ENCODE results near the gene FOCAD.
A peak's percentile ranks its signal among the peaks of the same experiment; 100 is the strongest.

FOCAD gene

DNA sequence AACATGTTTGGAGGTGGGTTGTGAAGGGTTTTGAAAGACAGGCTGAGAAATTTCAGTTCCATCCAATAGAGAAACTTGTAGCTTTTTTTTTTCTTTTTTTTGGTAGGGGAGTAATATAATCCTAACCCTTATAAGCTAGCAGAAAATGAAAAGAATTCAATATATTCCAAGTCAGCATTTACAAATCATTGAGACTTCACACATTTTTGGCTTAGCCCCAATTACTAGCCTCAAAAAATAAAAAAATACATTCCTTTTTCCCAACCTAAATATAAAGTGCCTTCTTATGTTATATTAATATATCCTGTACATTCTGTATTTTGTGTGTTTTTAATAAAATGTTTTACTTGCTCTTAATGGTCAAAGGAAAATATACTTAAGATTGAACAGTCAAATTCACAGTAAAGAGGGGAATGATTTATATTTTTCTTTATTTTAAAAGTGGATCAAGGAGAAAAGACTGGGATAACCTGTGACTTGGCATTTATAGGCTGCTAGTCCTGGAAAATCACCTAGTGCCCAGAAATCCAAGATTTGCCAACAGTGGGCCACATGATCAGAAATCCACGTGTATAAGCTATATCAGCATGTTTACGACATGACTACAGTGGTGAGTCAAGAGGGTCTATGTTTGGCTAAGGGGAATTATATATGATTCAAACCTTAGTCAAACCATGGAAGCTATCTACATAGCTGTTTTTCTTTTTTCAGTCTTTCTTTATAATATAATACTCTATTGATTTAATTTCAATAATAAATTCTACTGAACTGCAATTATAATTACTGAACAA lies 332.8 kb downstream of the FOCAD start:
- DNase-seq (ENCODE audit: low read depth, low spot score), result no peak

DNA sequence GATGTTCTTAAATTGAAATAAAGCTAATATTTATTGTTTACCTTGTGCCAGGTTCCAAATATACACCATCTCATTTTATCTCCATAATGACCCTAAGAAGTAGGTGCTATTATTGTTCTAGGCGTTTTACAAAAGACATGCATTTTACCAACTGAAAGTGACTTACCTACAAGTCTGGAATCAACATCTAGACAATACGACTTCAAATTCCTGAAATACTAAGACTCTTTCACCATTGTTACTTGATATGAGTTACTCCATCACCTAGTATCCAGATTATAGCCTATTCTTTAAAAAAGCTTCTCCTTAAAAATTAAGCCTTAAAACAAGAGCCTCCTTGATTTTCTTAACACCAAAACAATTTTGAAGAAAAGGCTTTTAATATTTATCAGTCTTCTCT lies 334.1 kb downstream of the FOCAD start:
- no peak for DNase-seq (ENCODE audit: low read depth, low spot score)

DNA sequence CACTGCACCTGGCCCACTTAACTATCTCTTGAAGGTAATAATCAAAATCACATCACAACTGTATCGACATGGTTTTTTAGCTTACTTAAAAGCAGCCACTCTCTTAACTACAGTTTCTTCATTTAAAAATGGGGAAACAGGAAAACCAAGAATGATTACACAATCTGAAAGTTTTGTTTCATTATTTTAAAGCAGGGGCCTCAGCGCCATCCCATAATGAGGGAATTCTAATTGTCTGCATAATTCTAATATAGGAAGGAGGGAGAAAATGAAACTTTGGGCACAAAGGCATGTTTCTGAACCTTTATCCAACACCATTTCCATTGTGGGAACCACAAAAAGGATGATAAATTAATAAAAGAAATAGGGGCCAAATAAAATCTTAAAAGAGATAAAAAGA lies 339.8 kb downstream of the FOCAD start:
- no peak for DNase-seq (ENCODE audit: low read depth, low spot score)

DNA sequence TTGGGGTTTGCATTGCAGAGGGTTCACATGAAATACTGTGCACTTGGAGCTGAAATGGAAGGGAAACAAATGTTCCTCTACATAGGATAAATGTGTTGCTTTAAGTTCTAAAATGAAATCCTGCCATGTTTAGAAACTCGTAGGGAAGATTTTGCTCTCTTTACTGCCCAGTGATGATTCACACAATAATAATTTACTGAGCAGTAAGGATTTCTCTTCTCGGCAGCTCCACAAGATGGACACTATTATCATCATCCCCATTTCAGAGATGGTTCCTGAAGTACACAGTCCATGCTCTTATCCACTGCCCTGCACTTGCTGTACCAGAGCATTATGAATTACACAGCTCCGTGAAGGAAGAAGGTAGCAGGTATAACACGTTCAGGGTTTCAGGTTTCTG lies 343.2 kb downstream of the FOCAD start:
- no peak for DNase-seq (ENCODE audit: low read depth, low spot score)

DNA sequence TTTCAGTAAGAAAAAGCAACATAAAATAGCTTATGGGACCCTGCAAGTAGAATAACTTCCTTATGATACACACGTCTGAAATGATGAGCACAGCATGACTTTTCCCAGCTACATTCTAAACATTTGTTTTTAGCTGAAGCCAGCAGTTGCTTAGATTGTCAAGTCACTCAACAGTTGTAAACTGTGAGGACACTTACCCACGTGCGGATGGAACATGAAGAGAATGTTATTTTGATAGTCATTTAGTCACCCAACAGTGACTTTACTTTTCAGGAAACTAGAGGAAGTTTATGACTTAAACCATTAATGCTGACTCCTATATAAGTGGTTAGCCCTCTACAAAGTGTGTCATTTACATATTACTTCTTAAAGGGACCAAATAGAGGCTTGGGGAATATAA lies 344.4 kb downstream of the FOCAD start:
- DNase-seq (ENCODE audit: low read depth, low spot score), result no peak

DNA sequence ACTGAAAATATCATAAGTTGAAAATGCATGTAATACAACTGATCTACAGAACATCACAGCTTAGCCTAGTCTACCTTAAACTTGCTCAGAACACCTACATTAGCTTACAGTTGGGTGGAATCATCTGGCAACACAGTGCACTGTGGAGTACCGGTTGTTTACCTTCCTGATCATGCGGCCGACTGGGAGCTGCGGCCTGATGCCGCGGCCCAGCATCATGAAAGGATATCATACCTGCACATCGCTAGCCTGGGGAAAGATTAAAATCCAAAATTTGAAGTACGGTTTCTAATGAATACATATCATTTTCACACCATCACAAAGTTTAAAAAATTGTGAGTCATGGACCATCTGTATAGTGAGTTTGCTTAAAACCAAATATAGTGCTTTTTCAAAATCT lies 345.6 kb downstream of the FOCAD start:
- DNase-seq (ENCODE audit: low read depth, low spot score), result no peak

DNA sequence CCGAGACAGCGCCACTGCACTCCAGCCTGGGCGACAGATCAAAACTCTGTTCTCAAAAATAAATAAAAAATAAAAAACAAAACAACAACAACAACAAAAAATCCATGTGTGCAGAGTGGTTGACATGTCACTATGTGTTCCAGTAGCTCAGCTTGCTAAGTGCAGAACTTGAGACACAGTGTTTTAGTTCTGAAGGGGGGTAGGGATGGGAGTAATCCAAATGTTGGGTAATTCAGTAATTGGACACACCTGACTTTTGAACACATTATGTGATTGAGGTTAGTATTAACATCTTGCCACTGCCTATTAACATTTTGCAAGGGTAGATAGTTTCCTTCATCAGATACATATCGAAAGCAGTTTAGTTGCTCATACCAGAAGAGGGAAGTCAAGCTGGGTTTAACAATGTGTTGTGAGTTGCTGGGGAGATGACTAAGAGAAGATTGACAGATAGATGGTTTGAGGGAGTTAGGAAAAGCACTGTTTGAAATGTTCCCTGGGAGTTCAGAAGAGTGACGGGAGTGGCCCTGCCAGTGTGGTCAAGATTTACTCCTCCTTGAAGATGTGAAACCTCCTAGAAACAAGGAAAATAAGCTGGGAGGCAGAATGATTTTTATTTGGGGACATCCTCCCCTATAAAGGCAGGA lies 346.5 kb downstream of the FOCAD start:
- DNase-seq (ENCODE audit: low read depth, low spot score), result no peak

DNA sequence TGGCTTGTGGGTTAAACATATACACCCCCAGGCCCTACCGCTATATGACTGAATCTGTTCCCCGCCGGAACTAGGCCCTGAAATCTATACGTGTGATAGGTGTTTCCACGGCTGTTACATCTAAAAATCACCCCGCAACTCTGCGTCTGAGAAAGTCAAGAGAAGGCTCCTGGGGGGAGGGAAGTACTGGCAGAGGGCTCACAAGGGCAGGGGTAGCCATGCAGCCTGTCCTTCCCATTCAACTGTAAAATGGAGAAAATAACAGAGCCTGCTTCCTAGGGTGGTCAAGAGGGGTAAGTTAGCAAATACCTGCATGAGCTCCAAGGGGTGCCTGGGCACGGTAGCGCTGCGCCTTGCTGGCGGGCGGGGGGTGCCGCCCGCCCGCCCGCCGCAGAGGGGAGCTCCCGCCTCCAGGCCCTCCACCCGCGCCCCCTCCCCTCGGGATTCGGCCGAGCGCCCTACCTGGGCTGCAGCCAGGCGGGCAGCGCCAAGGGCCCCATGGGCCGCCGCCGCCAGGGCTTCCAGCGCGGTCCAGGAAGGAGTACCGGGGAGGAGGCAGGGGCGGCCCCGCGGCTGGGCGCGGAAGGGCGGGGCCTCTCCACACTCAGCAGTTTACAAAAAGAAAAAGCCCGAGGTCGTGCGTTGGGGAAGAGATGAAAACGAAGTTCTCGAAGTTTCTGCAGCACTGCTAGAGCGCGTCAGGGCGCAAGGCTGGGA lies 347.2 kb downstream of the FOCAD start, which contains the start of gene HACD4:
TSS of gene HACD4 (minus strand) at position 550 of the 717 bp plus-strand sequence. CDS start at position 500, 50 bp downstream.
- DNase-seq (ENCODE audit: low read depth, low spot score), result peak; percentile 28

DNA sequence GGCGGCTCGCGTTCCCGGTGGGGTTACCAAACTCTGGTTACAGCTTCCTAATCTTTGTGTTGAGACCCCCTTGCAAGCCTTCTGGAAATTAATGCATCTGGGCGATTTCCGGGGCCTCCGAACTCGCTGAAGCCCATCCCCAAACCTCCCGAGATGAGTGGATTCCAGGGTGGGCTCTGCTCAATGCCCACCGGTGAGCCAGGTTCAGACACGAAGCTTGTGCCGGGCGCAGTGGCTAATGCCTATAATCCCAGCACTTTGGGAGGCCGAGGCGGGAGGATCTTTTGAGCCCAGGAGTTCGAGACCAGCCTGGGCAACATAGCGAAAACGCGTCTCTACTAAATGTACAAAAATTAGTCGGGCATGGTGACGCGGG lies 347.7 kb downstream of the FOCAD start:
- no peak for DNase-seq (ENCODE audit: low read depth, low spot score)

DNA sequence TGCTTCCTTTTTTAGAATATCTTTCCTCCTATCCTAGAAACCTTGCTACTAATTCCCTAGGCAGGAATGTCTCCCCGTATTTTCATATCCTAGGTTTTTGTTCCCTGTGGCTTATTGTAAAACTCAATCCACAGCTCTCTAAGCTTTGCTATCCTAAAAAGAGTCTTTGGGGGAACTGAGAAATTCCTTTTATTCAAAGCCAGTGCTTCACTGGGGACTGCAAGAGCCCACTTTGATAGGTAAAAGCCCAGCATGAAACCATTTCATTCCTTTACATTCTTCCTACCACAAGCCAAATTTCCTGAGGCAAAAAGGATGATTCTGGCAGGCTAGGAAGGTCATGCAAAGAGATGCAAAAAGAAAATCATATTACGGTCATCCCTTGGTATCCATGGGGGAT lies 353.2 kb downstream of the FOCAD start:
- no peak for DNase-seq (ENCODE audit: low read depth, low spot score)

DNA sequence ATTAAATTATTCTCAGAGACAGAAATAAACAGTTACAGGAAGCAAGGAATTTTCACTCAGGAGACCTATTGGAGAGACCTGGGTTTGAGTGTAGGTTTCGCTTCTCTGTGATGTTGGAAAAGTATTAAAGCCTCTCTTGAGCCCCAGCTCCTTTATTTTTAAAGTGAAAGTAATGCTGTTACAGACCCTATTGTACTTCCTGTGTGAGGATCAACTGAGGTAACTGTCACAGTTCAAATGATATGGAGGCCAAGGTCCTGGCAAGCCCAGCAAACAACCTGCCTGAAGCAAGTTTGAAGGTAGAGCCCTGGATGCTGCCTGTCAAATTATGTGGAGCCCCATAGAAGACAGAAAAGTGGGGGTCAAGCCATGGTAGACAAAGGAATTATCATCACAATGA lies 355.2 kb downstream of the FOCAD start:
- no peak for DNase-seq (ENCODE audit: low read depth, low spot score)

DNA sequence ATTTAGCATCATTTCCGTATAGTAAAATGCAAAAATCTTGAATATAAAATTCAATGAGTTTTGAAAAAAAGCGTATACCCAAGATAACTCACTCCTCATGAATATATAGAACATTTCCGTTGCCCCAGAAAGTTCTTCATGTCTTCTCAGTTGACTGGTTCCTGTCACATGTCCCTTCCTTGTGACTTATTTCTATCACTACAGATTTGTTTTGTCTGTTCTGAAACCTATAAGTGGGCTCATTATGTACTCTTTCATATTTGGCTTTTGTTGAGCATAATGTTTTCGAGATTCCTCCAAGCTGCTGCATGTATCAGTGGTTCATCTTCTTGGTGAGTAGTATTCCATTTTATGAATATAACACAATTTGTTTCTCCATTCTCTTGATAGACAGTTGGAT lies 358.4 kb downstream of the FOCAD start:
- DNase-seq (ENCODE audit: low read depth, low spot score), result no peak

DNA sequence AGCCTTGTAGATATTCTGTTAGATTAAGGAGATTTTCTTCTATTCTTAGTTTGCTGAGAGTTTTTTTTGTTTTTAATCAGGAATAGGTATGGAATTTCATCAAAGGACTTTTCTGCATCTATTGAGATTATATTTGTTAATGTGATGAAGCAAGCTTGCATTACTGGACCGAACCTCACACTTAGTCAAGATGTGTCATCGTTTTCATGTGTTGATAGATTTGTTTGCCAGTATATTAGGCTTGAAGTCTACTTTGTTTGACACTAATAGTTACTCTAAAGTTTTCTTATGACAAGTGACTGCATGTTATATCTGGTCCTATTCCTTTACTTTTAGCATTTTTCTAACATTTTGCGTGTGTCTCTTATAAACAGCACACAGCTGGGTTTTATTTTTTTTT lies 359.8 kb downstream of the FOCAD start:
- DNase-seq (ENCODE audit: low read depth, low spot score), result no peak

Measured in activated CD4-positive, CD25-positive, alpha-beta regulatory T cell treated with anti-CD3 and anti-CD28 coated beads, Interleukin-2, amount 50 U/mL, for 16 hours (primary cell).